Kidney epithelial cell (primary cell): ENCODE measurements around the gene PDE11A. TPM values are rescaled to one million over a fixed set of nuclear protein-coding genes. Genes with fewer than 3 reads are reported as not detected.

Experiments
- DNase-seq: peaks from one replicate; pipeline ENCODE4 v3.0.0-alpha.2; 2010; ENCODE audit warnings: low read depth
- H3K27me3 ChIP-seq: 2 replicates; pipeline ENCODE4 v1.6.0; 2011; ENCODE audit warnings: low read length; ENCODE audit not compliant: control insufficient read depth, insufficient read depth
- H3K36me3 ChIP-seq: 2 replicates; pipeline ENCODE4 v1.5.1; 2011; ENCODE audit warnings: low read length; ENCODE audit not compliant: control insufficient read depth, insufficient read depth
- H3K4me3 ChIP-seq: 2 replicates; pipeline ENCODE4 v1.5.1; 2011; ENCODE audit warnings: low read depth, mild to moderate bottlenecking, control low read depth, low read length
- CTCF ChIP-seq: IDR thresholded peaks from 2 replicates; pipeline ENCODE4 v1.5.1; 2011; ENCODE audit warnings: mild to moderate bottlenecking, moderate library complexity, low read length, control low read depth, inconsistent platforms; ENCODE audit not compliant: insufficient read depth, poor library complexity, severe bottlenecking
- total RNA-seq: library from RNA; depleted of rRNA; stranded (reverse); fragments of >200 nt; gene quantifications from 2 replicates; pipeline ENCODE4 v1.2.3, GENCODE V29; 2015

The PDE11A gene
- total RNA-seq, 1 donor from 2014 or later = 0.13 TPM

GRCh38 chr2:177587371-177587770 lies 485.2 kb downstream of the PDE11A start:
- no peaks in the 10 kb centered on the region for H3K27me3 ChIP-seq
- no peak for TF ChIP-seq CTCF
- no peak overlapping the region for H3K4me3 ChIP-seq
- no peaks in the 10 kb centered on the region for H3K36me3 ChIP-seq
- DNase-seq = no peak

- no peak for TF ChIP-seq CTCF
- Histone ChIP-seq H3K4me3 (no peak overlapping the region), H3K36me3 (no peaks in the 10 kb centered on the region), H3K27me3 (no peaks in the 10 kb centered on the region)
- no peak for DNase-seq
These were observed 486.4 kb downstream of the PDE11A start for GRCh38 chr2:177586154-177586553.

- DNase-seq = no peak
- no peak for TF ChIP-seq CTCF
- Histone ChIP-seq H3K27me3 (no peaks in the 10 kb centered on the region), H3K36me3 (no peaks in the 10 kb centered on the region), H3K4me3 (no peak overlapping the region)
These were observed 487.2 kb downstream of the PDE11A start for GRCh38 chr2:177585234-177585863.

- TF ChIP-seq CTCF = no peak
- no peak for DNase-seq
- H3K27me3 ChIP-seq = no peaks in the 10 kb centered on the region
- no peak overlapping the region for H3K4me3 ChIP-seq
- no peaks in the 10 kb centered on the region for H3K36me3 ChIP-seq
These were observed 488.4 kb downstream of the PDE11A start for GRCh38 chr2:177584030-177584692.

- TF ChIP-seq CTCF = no peak
- Histone ChIP-seq H3K27me3 (no peaks in the 10 kb centered on the region), H3K4me3 (no peak overlapping the region), H3K36me3 (no peaks in the 10 kb centered on the region)
- DNase-seq = no peak
These were observed 490.6 kb downstream of the PDE11A start for GRCh38 chr2:177582000-177582399.
